Activated T-cell treated with anti-CD3 and anti-CD28 coated beads, Interleukin-2, amount 50 U/mL, for 72 hours (primary cell): Measurements from ENCODE around the gene ATP12A. TPM values are rescaled to one million over a fixed set of nuclear protein-coding genes. Genes with fewer than 3 reads are reported as not detected.
"Not testable (repeated sequence)": the region's sequence is repeated elsewhere in the genome, so short reads cannot be mapped to it uniquely, and the experiment has no call there.

ENCODE experiments used
- ATAC-seq, 2 donors: fragments of 150-1000 bp; cut with Tn5 transposase; replicated peaks in 1 of 2; 2 replicates each; pipeline ENCODE4 v1.10.0; 2021; ENCODE audit warnings: moderate library complexity in 2 of 2, mild to moderate bottlenecking in 1 of 2
- DNase-seq, 2 donors: peaks; one replicate each; pipeline ENCODE4 v3.0.0; 2021 to 2022; ENCODE audit warnings: mixed read lengths in 1 of 2
- H3K27ac Mint-ChIP-seq: one replicate; pipeline ENCODE4 v1.8.0; 2022; ENCODE audit warnings: mild to moderate bottlenecking, moderate library complexity, mixed read lengths
- H3K27me3 Mint-ChIP-seq: one replicate; pipeline ENCODE4 v1.8.0; 2022; ENCODE audit warnings: low read depth, mixed read lengths
- H3K36me3 Mint-ChIP-seq, 2 donors: one replicate each; pipeline ENCODE4 v1.8.0; 2022; ENCODE audit warnings: mixed read lengths in 2 of 2, mild to moderate bottlenecking in 1 of 2; ENCODE audit not compliant: insufficient read depth in 2 of 2
- H3K4me1 Mint-ChIP-seq: one replicate; pipeline ENCODE4 v1.8.0; 2022; ENCODE audit warnings: low read depth, mixed read lengths
- H3K4me3 Mint-ChIP-seq, 2 donors: one replicate each; pipeline ENCODE4 v1.8.0; 2022; ENCODE audit warnings: mild to moderate bottlenecking in 2 of 2, mixed read lengths in 2 of 2, moderate library complexity in 2 of 2
- H3K9me3 Mint-ChIP-seq, 2 donors: one replicate each; pipeline ENCODE4 v1.8.0; 2022; ENCODE audit warnings: mixed read lengths in 2 of 2
- total RNA-seq, 2 donors: library from RNA; stranded (reverse); gene quantifications; one replicate each; pipeline ENCODE4 v1.2.3, GENCODE V29; 2022

ATP12A gene
- total RNA-seq, 2 donors from 2014 or later: 0.05 to 0.32 TPM

GRCh38 chr13:24709186-24709913 is 29.1 kb downstream of the ATP12A start:
- Mint-ChIP-seq H3K27me3 (no peaks in the 10 kb centered on the region), H3K4me3 (peak overlapping the region; percentile 73 to 86), H3K9me3 (no peaks in the 10 kb centered on the region), H3K27ac (no peak overlapping the region), H3K36me3 (no peaks in the 10 kb centered on the region), H3K4me1 (peaks cover 23% of the 10 kb centered on the region)
- DNase-seq (peak; percentile 76 to 80), ATAC-seq (peak; percentile 98)

GRCh38 chr13:24713022-24713421 is 32.8 kb downstream of the ATP12A start:
- H3K36me3 Mint-ChIP-seq: no peaks in the 10 kb centered on the region

GRCh38 chr13:24716011-24716410 is 35.8 kb downstream of the ATP12A start:
- Mint-ChIP-seq H3K9me3 (no peaks in the 10 kb centered on the region), H3K27ac (no peak overlapping the region), H3K4me1 (no peaks in the 10 kb centered on the region), H3K36me3 (no peaks in the 10 kb centered on the region), H3K4me3 (no peak overlapping the region), H3K27me3 (peaks cover 12% of the 10 kb centered on the region)
- ATAC-seq (no peak), DNase-seq (no peak)

More at GRCh38 chr13:24713022-24713421, 32.8 kb downstream of the ATP12A start:
- no peak for DNase-seq
- Mint-ChIP-seq H3K27me3 (peaks cover 7% of the 10 kb centered on the region), H3K4me3 (no peak overlapping the region), H3K27ac (no peak overlapping the region), H3K4me1 (peaks cover 16% of the 10 kb centered on the region), H3K9me3 (no peaks in the 10 kb centered on the region)
- no peak for ATAC-seq

GRCh38 chr13:24716446-24716845 is 36.2 kb downstream of the ATP12A start:
- no peak for ATAC-seq
- DNase-seq: no peak
- Mint-ChIP-seq H3K4me1 (no peaks in the 10 kb centered on the region), H3K36me3 (no peaks in the 10 kb centered on the region), H3K27ac (no peak overlapping the region), H3K9me3 (no peaks in the 10 kb centered on the region), H3K4me3 (no peak overlapping the region), H3K27me3 (peaks cover 12% of the 10 kb centered on the region)

- DNase-seq (no peak), ATAC-seq (no peak)
- Mint-ChIP-seq H3K27ac (no peak overlapping the region), H3K27me3 (peaks cover 12% of the 10 kb centered on the region), H3K36me3 (no peaks in the 10 kb centered on the region), H3K4me3 (no peak overlapping the region), H3K4me1 (no peaks in the 10 kb centered on the region), H3K9me3 (no peaks in the 10 kb centered on the region)
Measured at GRCh38 chr13:24717217-24717616, 37.0 kb downstream of the ATP12A start.

GRCh38 chr13:24718192-24718965 is 38.2 kb downstream of the ATP12A start:
- no peak for ATAC-seq
- Mint-ChIP-seq H3K27ac (no peak overlapping the region), H3K4me1 (no peaks in the 10 kb centered on the region), H3K9me3 (no peaks in the 10 kb centered on the region), H3K27me3 (peaks cover 12% of the 10 kb centered on the region), H3K36me3 (no peaks in the 10 kb centered on the region), H3K4me3 (no peak overlapping the region)
- DNase-seq: no peak

GRCh38 chr13:24719139-24719538 is 38.9 kb downstream of the ATP12A start:
- DNase-seq (no peak), ATAC-seq (no peak)
- Mint-ChIP-seq H3K4me1 (no peaks in the 10 kb centered on the region), H3K9me3 (no peaks in the 10 kb centered on the region), H3K27ac (no peak overlapping the region), H3K27me3 (peaks cover 12% of the 10 kb centered on the region), H3K4me3 (no peak overlapping the region), H3K36me3 (no peaks in the 10 kb centered on the region)

- H3K27me3 Mint-ChIP-seq: peaks cover 13% of the 10 kb centered on the region
- no peak for ATAC-seq
- no peaks in the 10 kb centered on the region for H3K9me3 Mint-ChIP-seq
- H3K4me1 Mint-ChIP-seq: no peaks in the 10 kb centered on the region
- no peak for DNase-seq
- no peak overlapping the region for H3K27ac Mint-ChIP-seq
- H3K36me3 Mint-ChIP-seq: no peaks in the 10 kb centered on the region
- no peak overlapping the region for H3K4me3 Mint-ChIP-seq
Measured at GRCh38 chr13:24723206-24723605, 43.0 kb downstream of the ATP12A start.

- H3K4me3 Mint-ChIP-seq: no peak overlapping the region
- DNase-seq: no peak
- no peaks in the 10 kb centered on the region for H3K4me1 Mint-ChIP-seq
- H3K36me3 Mint-ChIP-seq: no peaks in the 10 kb centered on the region
- no peak for ATAC-seq
- no peaks in the 10 kb centered on the region for H3K9me3 Mint-ChIP-seq
- no peak overlapping the region for H3K27ac Mint-ChIP-seq
- H3K27me3 Mint-ChIP-seq: peaks cover 13% of the 10 kb centered on the region
Measured at GRCh38 chr13:24724714-24725113, 44.5 kb downstream of the ATP12A start.

- Mint-ChIP-seq H3K36me3 (no peaks in the 10 kb centered on the region), H3K27ac (no peak overlapping the region), H3K27me3 (peaks cover 8% of the 10 kb centered on the region), H3K4me3 (no peak overlapping the region), H3K9me3 (no peaks in the 10 kb centered on the region), H3K4me1 (no peaks in the 10 kb centered on the region)
- no peak for DNase-seq
- no peak for ATAC-seq
Measured at GRCh38 chr13:24725379-24725778, 45.2 kb downstream of the ATP12A start.

GRCh38 chr13:24727731-24728601 is 47.8 kb downstream of the ATP12A start:
- Mint-ChIP-seq H3K27me3 (peaks cover 20% of the 10 kb centered on the region), H3K27ac (no peak overlapping the region), H3K4me3 (no peak overlapping the region), H3K36me3 (no peaks in the 10 kb centered on the region), H3K9me3 (peaks cover 0 to 3% of the 10 kb centered on the region in 2 donors), H3K4me1 (no peaks in the 10 kb centered on the region)
- peak; percentile 94 to 98 for ATAC-seq
- DNase-seq: peak; percentile 66 to 68

GRCh38 chr13:24730873-24731567 is 50.8 kb downstream of the ATP12A start:
- H3K36me3 Mint-ChIP-seq, H3K9me3 Mint-ChIP-seq, H3K4me1 Mint-ChIP-seq, DNase-seq, H3K27ac Mint-ChIP-seq, H3K4me3 Mint-ChIP-seq: not testable (repeated sequence)
- peaks cover 13% of the 10 kb centered on the region for H3K27me3 Mint-ChIP-seq
- ATAC-seq: peak in 1 of 2 donors; percentile 36
